DOHH2 (cell line): ENCODE measurements around the gene CFAP61.

Source experiments
- H3F3A ChIP-seq: fragments of 200-600 bp; sonication (generic), shearing (Covaris generic); 2 replicates; pipeline ENCODE4 v1.6.0; 2016; ENCODE audit warnings: antibody characterized with exemption, mild to moderate bottlenecking; ENCODE audit not compliant: control insufficient read depth, insufficient read depth
- H3K27ac ChIP-seq: fragments of 200-600 bp; sonication (generic); 2 replicates; pipeline ENCODE4 v1.5.1; 2014; ENCODE audit warnings: low read depth, mild to moderate bottlenecking, low read length, moderate library complexity
- H3K27me3 ChIP-seq: fragments of 200-600 bp; sonication (generic); 2 replicates; pipeline ENCODE4 v1.6.1; 2014; ENCODE audit warnings: mild to moderate bottlenecking, low read length, mixed read lengths; ENCODE audit not compliant: control insufficient read depth
- H3K36me3 ChIP-seq: fragments of 200-600 bp; sonication (generic); 2 replicates; pipeline ENCODE4 v1.6.1; 2014; ENCODE audit warnings: mild to moderate bottlenecking, low read length, moderate library complexity, mixed read lengths; ENCODE audit not compliant: control insufficient read depth
- H3K4me1 ChIP-seq: fragments of 200-600 bp; sonication (generic); 2 replicates; pipeline ENCODE4 v1.6.1; 2014; ENCODE audit warnings: mild to moderate bottlenecking, low read length, mixed read lengths; ENCODE audit not compliant: control insufficient read depth
- H3K4me2 ChIP-seq: fragments of 200-600 bp; sonication (generic); 2 replicates; pipeline ENCODE4 v1.6.0; 2014; ENCODE audit warnings: mild to moderate bottlenecking, low read length, moderate library complexity
- H3K4me3 ChIP-seq: fragments of 200-600 bp; sonication (generic); 2 replicates; pipeline ENCODE4 v1.5.1; 2014; ENCODE audit warnings: mild to moderate bottlenecking, low read length, mixed read lengths
- H3K79me2 ChIP-seq: fragments of 200-600 bp; sonication (generic); 2 replicates; pipeline ENCODE4 v1.6.1; 2014; ENCODE audit warnings: mild to moderate bottlenecking, low read length, mixed read lengths; ENCODE audit not compliant: control insufficient read depth
- H3K9me2 ChIP-seq: fragments of 200-600 bp; sonication (generic); replicated peaks from 2 replicates; pipeline ENCODE4 v1.6.1; 2014; ENCODE audit warnings: mild to moderate bottlenecking, low read length, mixed read lengths; ENCODE audit not compliant: control insufficient read depth
- H3K9me3 ChIP-seq: fragments of 200-600 bp; sonication (generic); 2 replicates; pipeline ENCODE4 v1.6.1; 2014; ENCODE audit warnings: antibody characterized with exemption, low read length, mixed read lengths; ENCODE audit not compliant: control insufficient read depth, insufficient read depth
- H4K20me1 ChIP-seq: fragments of 200-600 bp; sonication (generic); 2 replicates; pipeline ENCODE4 v1.6.0; 2014; ENCODE audit warnings: low read depth, mild to moderate bottlenecking, antibody characterized with exemption, low read length, moderate library complexity; ENCODE audit not compliant: control insufficient read depth, insufficient read depth
- EZH2phosphoT487 ChIP-seq: fragments of 200-600 bp; sonication (generic); IDR thresholded peaks from 2 replicates; pipeline ENCODE4 v1.6.1; 2017; ENCODE audit warnings: borderline replicate concordance, mild to moderate bottlenecking, antibody characterized with exemption, low read length, moderate library complexity, mixed read lengths
- TF ChIP-seq, protein P1 (sequence below): fragments of 200-600 bp; sonication (generic); IDR thresholded peaks from one replicate; pipeline ENCODE4 v1.5.1; 2014; ENCODE audit warnings: antibody characterized with exemption, mild to moderate bottlenecking, low read depth, low read length; ENCODE audit not compliant: poor library complexity, severe bottlenecking

CFAP61 gene

GRCh38 chr20:20321917-20322316 lies 269.6 kb downstream of the CFAP61 start:
- H3K4me1 ChIP-seq: no peaks in the 10 kb centered on the region
- no peaks in the 10 kb centered on the region for H3K36me3 ChIP-seq
- H3K27me3 ChIP-seq: no peaks in the 10 kb centered on the region
- H3K4me2 ChIP-seq: no peak overlapping the region
- no peaks in the 10 kb centered on the region for H3K9me2 ChIP-seq
- no peaks in the 10 kb centered on the region for H3K9me3 ChIP-seq
- H3K79me2 ChIP-seq: no peaks in the 10 kb centered on the region
- no peak overlapping the region for H3K4me3 ChIP-seq
- TF ChIP-seq EZH2phosphoT487: no peak
- TF ChIP-seq, protein P1, sequence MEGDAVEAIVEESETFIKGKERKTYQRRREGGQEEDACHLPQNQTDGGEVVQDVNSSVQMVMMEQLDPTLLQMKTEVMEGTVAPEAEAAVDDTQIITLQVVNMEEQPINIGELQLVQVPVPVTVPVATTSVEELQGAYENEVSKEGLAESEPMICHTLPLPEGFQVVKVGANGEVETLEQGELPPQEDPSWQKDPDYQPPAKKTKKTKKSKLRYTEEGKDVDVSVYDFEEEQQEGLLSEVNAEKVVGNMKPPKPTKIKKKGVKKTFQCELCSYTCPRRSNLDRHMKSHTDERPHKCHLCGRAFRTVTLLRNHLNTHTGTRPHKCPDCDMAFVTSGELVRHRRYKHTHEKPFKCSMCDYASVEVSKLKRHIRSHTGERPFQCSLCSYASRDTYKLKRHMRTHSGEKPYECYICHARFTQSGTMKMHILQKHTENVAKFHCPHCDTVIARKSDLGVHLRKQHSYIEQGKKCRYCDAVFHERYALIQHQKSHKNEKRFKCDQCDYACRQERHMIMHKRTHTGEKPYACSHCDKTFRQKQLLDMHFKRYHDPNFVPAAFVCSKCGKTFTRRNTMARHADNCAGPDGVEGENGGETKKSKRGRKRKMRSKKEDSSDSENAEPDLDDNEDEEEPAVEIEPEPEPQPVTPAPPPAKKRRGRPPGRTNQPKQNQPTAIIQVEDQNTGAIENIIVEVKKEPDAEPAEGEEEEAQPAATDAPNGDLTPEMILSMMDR: no peak
- H3K27ac ChIP-seq: no peak overlapping the region
- H3F3A ChIP-seq: no peaks in the 10 kb centered on the region
- H4K20me1 ChIP-seq: no peaks in the 10 kb centered on the region

- Histone ChIP-seq H3K79me2 (no peaks in the 10 kb centered on the region), H3K9me2 (no peaks in the 10 kb centered on the region), H3K4me2 (no peak overlapping the region), H3K9me3 (no peaks in the 10 kb centered on the region), H3K27me3 (no peaks in the 10 kb centered on the region), H3K4me3 (no peak overlapping the region), H3F3A (no peaks in the 10 kb centered on the region), H3K27ac (no peak overlapping the region), H4K20me1 (no peaks in the 10 kb centered on the region), H3K4me1 (no peaks in the 10 kb centered on the region), H3K36me3 (no peaks in the 10 kb centered on the region)
- no peak for TF ChIP-seq EZH2phosphoT487
- TF ChIP-seq, protein P1: no peak
Measured at GRCh38 chr20:20322912-20323311, 270.6 kb downstream of the CFAP61 start.

GRCh38 chr20:20327746-20328145 lies 275.4 kb downstream of the CFAP61 start:
- Histone ChIP-seq H3K79me2 (no peaks in the 10 kb centered on the region), H3K36me3 (no peaks in the 10 kb centered on the region), H3K27me3 (no peaks in the 10 kb centered on the region), H3K4me1 (no peaks in the 10 kb centered on the region), H3K9me3 (no peaks in the 10 kb centered on the region), H4K20me1 (no peaks in the 10 kb centered on the region), H3K27ac (no peak overlapping the region), H3K9me2 (no peaks in the 10 kb centered on the region), H3K4me3 (no peak overlapping the region), H3K4me2 (no peak overlapping the region), H3F3A (no peaks in the 10 kb centered on the region)
- TF ChIP-seq, protein P1: no peak
- TF ChIP-seq EZH2phosphoT487: no peak

- H3K4me2 ChIP-seq: no peak overlapping the region
- no peaks in the 10 kb centered on the region for H3K4me1 ChIP-seq
- no peaks in the 10 kb centered on the region for H3K9me3 ChIP-seq
- H3F3A ChIP-seq: no peaks in the 10 kb centered on the region
- H3K4me3 ChIP-seq: no peak overlapping the region
- H3K79me2 ChIP-seq: no peaks in the 10 kb centered on the region
- TF ChIP-seq EZH2phosphoT487: no peak
- TF ChIP-seq, protein P1: no peak
- peaks cover 1% of the 10 kb centered on the region for H3K27me3 ChIP-seq
- H3K9me2 ChIP-seq: no peaks in the 10 kb centered on the region
- H3K36me3 ChIP-seq: no peaks in the 10 kb centered on the region
- H3K27ac ChIP-seq: no peak overlapping the region
- H4K20me1 ChIP-seq: no peaks in the 10 kb centered on the region
Measured at GRCh38 chr20:20329564-20329963, 277.2 kb downstream of the CFAP61 start.
